ENCODE measurements around the gene LZIC.

The LZIC gene

DNA sequence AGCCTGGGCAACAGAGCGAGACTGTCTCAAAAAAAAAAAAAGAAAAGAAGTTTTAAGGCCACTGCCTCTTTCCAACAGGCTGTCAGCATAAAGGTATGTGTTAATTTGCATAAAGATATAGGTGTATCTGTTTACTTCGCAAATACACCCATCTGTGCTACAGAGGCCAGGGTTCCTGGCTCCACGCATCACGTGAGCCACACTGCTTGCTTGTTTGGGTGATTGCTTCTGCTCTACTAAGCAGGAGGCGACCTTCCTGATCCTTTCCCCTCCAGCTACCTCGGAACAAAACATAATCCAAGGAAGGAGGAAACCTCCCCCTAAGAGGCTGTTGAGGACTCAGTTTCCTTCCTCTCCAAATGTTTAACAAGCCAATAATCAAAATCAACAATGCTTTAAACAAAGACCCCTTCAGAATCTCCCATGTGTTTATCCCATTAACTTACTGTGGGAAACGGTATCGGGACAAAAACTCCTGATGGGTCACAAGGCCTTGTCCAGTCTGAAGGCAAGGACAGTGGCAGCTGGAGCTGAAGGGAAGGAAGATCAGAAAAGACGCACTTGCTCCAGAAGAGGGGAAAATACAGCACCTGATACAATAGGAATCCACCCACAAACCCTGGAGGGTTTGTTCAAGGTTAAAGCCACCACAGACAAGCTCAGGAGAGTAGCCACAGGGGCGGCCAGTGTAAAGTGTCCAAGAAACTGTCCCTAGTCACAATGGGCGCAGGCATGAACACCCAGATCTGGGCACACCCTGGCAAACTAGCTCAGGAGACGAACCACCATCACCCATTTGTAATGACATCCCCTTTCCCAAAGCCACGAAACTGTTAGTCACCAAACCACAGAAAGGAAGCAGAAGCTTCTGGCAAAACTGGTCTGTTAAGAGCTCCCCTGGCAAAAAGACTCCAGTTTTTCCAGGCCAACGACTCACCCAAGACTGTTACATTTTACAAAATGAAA, 50.3 kb downstream of the LZIC start:
- H3K4me1 ChIP-seq, result no peaks in the 10 kb centered on the region
- H3K9me3 ChIP-seq, result no peaks in the 10 kb centered on the region
- TF ChIP-seq, protein P1, sequence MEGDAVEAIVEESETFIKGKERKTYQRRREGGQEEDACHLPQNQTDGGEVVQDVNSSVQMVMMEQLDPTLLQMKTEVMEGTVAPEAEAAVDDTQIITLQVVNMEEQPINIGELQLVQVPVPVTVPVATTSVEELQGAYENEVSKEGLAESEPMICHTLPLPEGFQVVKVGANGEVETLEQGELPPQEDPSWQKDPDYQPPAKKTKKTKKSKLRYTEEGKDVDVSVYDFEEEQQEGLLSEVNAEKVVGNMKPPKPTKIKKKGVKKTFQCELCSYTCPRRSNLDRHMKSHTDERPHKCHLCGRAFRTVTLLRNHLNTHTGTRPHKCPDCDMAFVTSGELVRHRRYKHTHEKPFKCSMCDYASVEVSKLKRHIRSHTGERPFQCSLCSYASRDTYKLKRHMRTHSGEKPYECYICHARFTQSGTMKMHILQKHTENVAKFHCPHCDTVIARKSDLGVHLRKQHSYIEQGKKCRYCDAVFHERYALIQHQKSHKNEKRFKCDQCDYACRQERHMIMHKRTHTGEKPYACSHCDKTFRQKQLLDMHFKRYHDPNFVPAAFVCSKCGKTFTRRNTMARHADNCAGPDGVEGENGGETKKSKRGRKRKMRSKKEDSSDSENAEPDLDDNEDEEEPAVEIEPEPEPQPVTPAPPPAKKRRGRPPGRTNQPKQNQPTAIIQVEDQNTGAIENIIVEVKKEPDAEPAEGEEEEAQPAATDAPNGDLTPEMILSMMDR (IDR thresholded peaks at IDR 0.05; ENCODE audit: low read depth, low read length), result no peak
- H3K27me3 ChIP-seq, result no peaks in the 10 kb centered on the region
- DNase-seq, result no peak
- H3K4me3 ChIP-seq (ENCODE audit: low read depth, low read length), result no peak overlapping the region
- H3K36me3 ChIP-seq, result no peaks in the 10 kb centered on the region

DNA sequence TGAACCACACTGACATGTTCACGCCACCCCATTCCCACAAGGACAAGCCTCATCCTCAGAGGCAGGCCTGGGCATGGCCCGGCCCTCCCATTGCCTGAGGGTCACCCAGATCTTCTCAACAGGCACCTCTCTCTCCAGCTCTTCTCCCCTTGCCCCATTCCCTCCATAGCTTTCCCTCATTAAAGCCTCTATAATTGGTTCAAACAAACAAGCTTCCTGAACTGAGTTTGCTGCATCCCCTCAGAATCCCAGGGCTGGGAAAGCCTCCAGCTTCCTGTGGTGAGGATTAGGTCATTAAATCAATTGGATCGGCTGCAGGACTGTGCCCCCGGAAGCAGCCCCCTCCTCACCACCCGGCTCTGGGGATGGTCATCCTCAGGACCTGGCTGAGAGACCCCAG, 52.0 kb downstream of the LZIC start:
- H3K9me3 ChIP-seq, result no peaks in the 10 kb centered on the region
- H3K36me3 ChIP-seq, result no peaks in the 10 kb centered on the region
- H3K27me3 ChIP-seq, result no peaks in the 10 kb centered on the region
- TF ChIP-seq, protein P1 (IDR thresholded peaks at IDR 0.05; ENCODE audit: low read depth, low read length), result no peak
- no peak overlapping the region for H3K4me3 ChIP-seq (ENCODE audit: low read depth, low read length)
- no peak for DNase-seq
- H3K4me1 ChIP-seq, result no peaks in the 10 kb centered on the region

DNA sequence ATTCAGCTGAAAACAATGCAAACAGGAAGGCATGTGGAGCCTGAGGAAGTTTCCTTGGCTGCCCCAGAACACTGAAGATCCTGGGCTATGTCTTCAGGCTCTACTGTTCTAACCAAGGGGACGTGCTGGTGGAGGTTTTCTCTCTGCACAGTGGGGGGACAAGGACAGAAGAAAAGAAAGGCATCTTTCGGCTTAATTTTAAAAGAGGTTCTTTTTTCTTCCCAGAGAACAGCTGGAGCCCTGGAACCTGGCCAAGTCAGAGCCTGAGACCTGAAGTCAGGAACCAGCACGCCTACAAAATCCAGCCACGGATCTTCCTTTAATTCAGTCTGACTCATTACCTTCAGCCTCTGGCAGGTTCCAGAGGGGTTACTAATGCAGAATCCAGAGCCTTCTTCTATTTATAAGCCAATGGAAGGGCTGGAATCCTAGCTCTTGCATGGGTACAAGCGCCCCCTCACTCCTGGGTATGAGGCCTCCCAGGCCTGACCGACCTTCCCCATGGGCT, 52.9 kb downstream of the LZIC start:
- H3K4me1 ChIP-seq, result no peaks in the 10 kb centered on the region
- no peaks in the 10 kb centered on the region for H3K27me3 ChIP-seq
- no peaks in the 10 kb centered on the region for H3K9me3 ChIP-seq
- DNase-seq, result peak; percentile 29
- TF ChIP-seq, protein P1 (IDR thresholded peaks at IDR 0.05; ENCODE audit: low read depth, low read length), result no peak
- no peak overlapping the region for H3K4me3 ChIP-seq (ENCODE audit: low read depth, low read length)
- H3K36me3 ChIP-seq, result no peaks in the 10 kb centered on the region

DNA sequence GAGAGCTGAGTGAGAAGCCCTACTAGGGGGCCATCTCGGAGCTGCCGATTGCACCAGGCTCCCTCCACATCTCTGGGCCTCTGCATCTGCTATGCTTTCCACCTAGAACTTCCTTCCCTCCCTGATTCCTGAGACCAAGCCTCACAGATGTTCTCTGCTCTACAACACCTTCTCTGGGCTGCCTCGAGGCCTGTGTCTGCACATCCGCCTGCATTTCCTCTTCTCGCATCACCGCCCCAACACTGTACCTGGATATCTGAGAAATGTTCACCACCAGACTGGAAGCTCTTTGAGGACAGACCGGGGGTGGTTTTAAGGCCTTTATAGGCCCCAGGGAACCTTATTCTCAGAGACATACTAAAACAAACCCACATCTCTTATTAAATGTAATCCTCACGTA, 53.8 kb downstream of the LZIC start:
- no peaks in the 10 kb centered on the region for H3K4me1 ChIP-seq
- no peak overlapping the region for H3K4me3 ChIP-seq (ENCODE audit: low read depth, low read length)
- H3K9me3 ChIP-seq, result no peaks in the 10 kb centered on the region
- H3K36me3 ChIP-seq, result no peaks in the 10 kb centered on the region
- DNase-seq, result no peak
- no peaks in the 10 kb centered on the region for H3K27me3 ChIP-seq
- TF ChIP-seq, protein P1 (IDR thresholded peaks at IDR 0.05; ENCODE audit: low read depth, low read length), result no peak

DNA sequence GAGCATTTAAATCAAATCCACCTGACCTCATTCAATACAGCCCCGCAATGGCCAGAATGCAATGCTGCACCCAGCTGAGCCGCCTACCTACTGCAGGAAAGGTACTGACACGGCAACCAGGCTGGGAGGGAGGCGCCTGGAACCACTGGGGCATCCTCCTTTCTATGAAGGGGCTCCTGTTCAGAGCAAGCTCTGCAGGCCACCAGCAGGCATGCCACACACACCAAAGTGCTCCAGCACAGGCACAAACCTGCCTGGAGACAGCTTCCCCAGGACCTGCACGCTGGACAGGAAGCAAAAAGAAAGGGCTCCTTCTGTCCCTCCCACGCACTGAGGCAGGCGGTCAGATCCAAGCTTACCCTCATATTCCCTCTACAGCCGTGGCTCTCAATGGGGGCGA, 54.3 kb downstream of the LZIC start:
- Histone ChIP-seq H3K9me3 (no peaks in the 10 kb centered on the region), H3K4me1 (no peaks in the 10 kb centered on the region), H3K4me3 (ENCODE audit: low read depth, low read length) (no peak overlapping the region), H3K36me3 (no peaks in the 10 kb centered on the region), H3K27me3 (no peaks in the 10 kb centered on the region)
- no peak for DNase-seq
- TF ChIP-seq, protein P1 (IDR thresholded peaks at IDR 0.05; ENCODE audit: low read depth, low read length), result no peak

DNA sequence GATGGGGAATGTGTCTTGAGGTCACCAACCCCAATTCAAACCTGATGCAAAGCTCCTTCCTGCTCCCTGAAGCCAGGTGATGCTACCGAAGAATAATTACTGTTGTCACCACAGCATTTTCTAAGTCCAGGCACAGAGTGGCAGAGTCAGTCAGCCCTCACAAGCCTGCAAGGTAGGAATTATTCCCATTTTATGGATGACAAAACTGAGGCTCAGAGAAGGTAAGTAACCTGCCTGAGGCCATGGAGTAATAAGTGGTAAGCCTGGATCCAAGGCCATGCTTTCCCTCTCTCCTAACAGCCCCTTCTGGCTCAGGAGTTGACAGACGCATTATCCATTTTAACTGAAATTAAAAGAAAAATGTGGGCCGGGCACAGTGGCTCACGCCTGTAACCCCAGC, 56.1 kb downstream of the LZIC start:
- no peaks in the 10 kb centered on the region for H3K4me1 ChIP-seq
- no peak for DNase-seq
- TF ChIP-seq, protein P1 (IDR thresholded peaks at IDR 0.05; ENCODE audit: low read depth, low read length), result no peak

More for the DNA sequence above, 56.1 kb downstream of the LZIC start:
- Histone ChIP-seq H3K9me3 (no peaks in the 10 kb centered on the region), H3K4me3 (ENCODE audit: low read depth, low read length) (no peak overlapping the region), H3K27me3 (no peaks in the 10 kb centered on the region), H3K36me3 (no peaks in the 10 kb centered on the region)
